ENCODE measurements around the gene HLCS.

- TF ChIP-seq CTCF (IDR thresholded peaks at IDR 0.05) (no peak), POLR2A (IDR thresholded peaks at IDR 0.05) (no peak)
These were observed 7.2 kb downstream of the HLCS start for GRCh38 chr21:36959020-36959835.
